ENCODE results near the gene RBMS3.

DNA sequence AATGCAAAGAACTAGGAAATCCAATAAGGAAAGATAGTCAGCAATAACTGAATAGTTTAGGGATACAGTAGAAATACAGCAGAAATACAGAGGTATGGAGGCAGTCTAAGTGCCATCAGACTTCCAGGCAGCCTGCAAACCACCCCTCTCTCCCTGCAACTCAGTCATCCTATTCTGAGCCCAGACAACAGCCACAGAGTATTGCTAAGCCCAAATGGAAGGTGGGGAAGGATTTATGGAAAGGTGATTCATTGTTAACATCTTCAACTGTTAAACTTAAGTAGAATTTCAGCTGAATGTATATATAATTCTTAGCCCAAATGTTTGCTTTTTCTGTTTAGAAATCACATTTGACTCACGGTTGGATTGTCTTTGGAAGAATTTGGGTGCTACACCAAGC, 300.4 kb downstream of the RBMS3 start:
- TF ChIP-seq POLR2A (IDR thresholded peaks at IDR 0.05) (no peak), POLR2AphosphoS5 (IDR thresholded peaks at IDR 0.05) (no peak)
- TF ChIP-seq, protein P1, sequence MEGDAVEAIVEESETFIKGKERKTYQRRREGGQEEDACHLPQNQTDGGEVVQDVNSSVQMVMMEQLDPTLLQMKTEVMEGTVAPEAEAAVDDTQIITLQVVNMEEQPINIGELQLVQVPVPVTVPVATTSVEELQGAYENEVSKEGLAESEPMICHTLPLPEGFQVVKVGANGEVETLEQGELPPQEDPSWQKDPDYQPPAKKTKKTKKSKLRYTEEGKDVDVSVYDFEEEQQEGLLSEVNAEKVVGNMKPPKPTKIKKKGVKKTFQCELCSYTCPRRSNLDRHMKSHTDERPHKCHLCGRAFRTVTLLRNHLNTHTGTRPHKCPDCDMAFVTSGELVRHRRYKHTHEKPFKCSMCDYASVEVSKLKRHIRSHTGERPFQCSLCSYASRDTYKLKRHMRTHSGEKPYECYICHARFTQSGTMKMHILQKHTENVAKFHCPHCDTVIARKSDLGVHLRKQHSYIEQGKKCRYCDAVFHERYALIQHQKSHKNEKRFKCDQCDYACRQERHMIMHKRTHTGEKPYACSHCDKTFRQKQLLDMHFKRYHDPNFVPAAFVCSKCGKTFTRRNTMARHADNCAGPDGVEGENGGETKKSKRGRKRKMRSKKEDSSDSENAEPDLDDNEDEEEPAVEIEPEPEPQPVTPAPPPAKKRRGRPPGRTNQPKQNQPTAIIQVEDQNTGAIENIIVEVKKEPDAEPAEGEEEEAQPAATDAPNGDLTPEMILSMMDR (IDR thresholded peaks at IDR 0.05): no peak
